CD4-positive, alpha-beta T cell (primary cell): ENCODE measurements around the gene SLIT1. TPM values are rescaled to one million over a fixed set of nuclear protein-coding genes. Genes with fewer than 3 reads are reported as not detected.

Experiments
- ATAC-seq: fragments of 200-7000 bp; cut with Tn5 transposase; one replicate; pipeline ENCODE4 v1.10.0; 2022; ENCODE audit warnings: mild to moderate bottlenecking; ENCODE audit not compliant: poor library complexity
- CTCF ChIA-PET: fragments of 350-600 bp; sonication (Branson Sonifier 250); formaldehyde crosslinking; loops from one replicate; lab custom pipeline; 2021; ENCODE audit warnings: antibody characterized with exemption, inconsistent platforms; lab: Charles Lee
- POLR2A ChIA-PET: fragments of 350-600 bp; sonication (Branson Sonifier 250); formaldehyde crosslinking; loops from one replicate; lab custom pipeline; 2021; ENCODE audit warnings: antibody characterized with exemption, inconsistent platforms; lab: Charles Lee
- DNase-seq, 14 experiments: peaks; one replicate each; pipeline ENCODE4 v3.0.0-alpha.2; 2013 to 2020; ENCODE audit warnings: mixed read lengths in 2 of 14
- H3K27ac ChIP-seq, 2 donors: one replicate each; pipeline versions ENCODE4 v1.5.1 to v1.7.0; 2013; ENCODE audit warnings: low read length in 2 of 2, low read depth in 1 of 2, mild to moderate bottlenecking in 1 of 2
- H3K27me3 ChIP-seq, 2 experiments: 1 replicate in 1 of 2; 2 replicates in 1 of 2; pipeline versions ENCODE4 v1.6.1 to v1.7.0; 2013; ENCODE audit warnings: low read length in 2 of 2, control low read depth in 1 of 2, mild to moderate bottlenecking in 1 of 2, moderate library complexity in 1 of 2; ENCODE audit not compliant: insufficient read depth in 2 of 2, control insufficient read depth in 1 of 2
- H3K36me3 ChIP-seq: one replicate; pipeline ENCODE4 v1.6.1; 2013; ENCODE audit warnings: low read length, control low read depth; ENCODE audit not compliant: insufficient read depth
- H3K4me1 ChIP-seq: one replicate; pipeline ENCODE4 v1.6.1; 2013; ENCODE audit warnings: low read length, control low read depth; ENCODE audit not compliant: insufficient read depth
- H3K4me3 ChIP-seq: one replicate; pipeline ENCODE4 v1.5.1; 2013; ENCODE audit warnings: mild to moderate bottlenecking, low read length, moderate library complexity
- H3K9me3 ChIP-seq, 2 experiments: 1 replicate in 1 of 2; 2 replicates in 1 of 2; pipeline versions ENCODE4 v1.6.1 to v1.7.0; 2013; ENCODE audit warnings: low read length in 2 of 2, mild to moderate bottlenecking in 2 of 2, control low read depth in 1 of 2, moderate library complexity in 1 of 2; ENCODE audit not compliant: control insufficient read depth in 1 of 2, insufficient read depth in 1 of 2
- H3K27ac Mint-ChIP-seq: one replicate; pipeline ENCODE4 v1.8.0; 2020; ENCODE audit warnings: mixed read lengths
- H3K27me3 Mint-ChIP-seq: one replicate; pipeline ENCODE4 v1.8.0; 2021; ENCODE audit warnings: mixed read lengths
- H3K36me3 Mint-ChIP-seq: one replicate; pipeline ENCODE4 v1.8.0; 2021; ENCODE audit warnings: low read depth, mixed read lengths
- H3K4me1 Mint-ChIP-seq: one replicate; pipeline ENCODE4 v1.8.0; 2021; ENCODE audit warnings: low read depth, mixed read lengths
- H3K4me3 Mint-ChIP-seq: one replicate; pipeline ENCODE4 v1.8.0; 2020; ENCODE audit warnings: mild to moderate bottlenecking, mixed read lengths
- H3K9me3 Mint-ChIP-seq: one replicate; pipeline ENCODE4 v1.8.0; 2020; ENCODE audit warnings: mixed read lengths
- CTCF ChIP-seq: fragments of 200-600 bp; IDR thresholded peaks from one replicate; pipeline ENCODE4 v1.8.0; 2022; ENCODE audit warnings: antibody characterized with exemption, mild to moderate bottlenecking
- intact Hi-C, 2 experiments: fragments of 100-400 bp; cut with DNase I in 1 of 2; cut with micrococcal nuclease in 1 of 2; formaldehyde crosslinking; loops; one replicate each; pipeline versions ENCODE4 v1.15.1 to v1.9.0; 2023 to 2025; cut with DNase I, micrococcal nuclease
- total RNA-seq, 174 experiments: library from RNA in 2 of 174; stranded (reverse) in 2 of 174; gene quantifications; one replicate each; pipeline ENCODE4 v1.2.3 and lab custom pipeline; 2021 to 2026

SLIT1 gene
- total RNA-seq, 2 experiments from 2014 or later: 0.30 to 0.39 TPM

GRCh38 chr10:97138846-97139245, 46.9 kb downstream of the SLIT1 start:
- H3K27ac ChIP-seq: no peak overlapping the region
- H3K4me1 ChIP-seq: no peaks in the 10 kb centered on the region
- no peaks in the 10 kb centered on the region for H3K9me3 Mint-ChIP-seq
- DNase-seq: no peak
- peaks cover 15% of the 10 kb centered on the region for H3K27me3 Mint-ChIP-seq
- H3K36me3 ChIP-seq: no peaks in the 10 kb centered on the region
- H3K4me1 Mint-ChIP-seq: no peaks in the 10 kb centered on the region
- ChIA-PET POLR2A (no interaction called here), CTCF (no interaction called here)
- no peak overlapping the region for H3K4me3 Mint-ChIP-seq
- no peak for ATAC-seq
- H3K27me3 ChIP-seq: peaks cover 2 to 7% of the 10 kb centered on the region in 2 experiments
- intact Hi-C loops: no loop called here
- H3K9me3 ChIP-seq: no peaks in the 10 kb centered on the region
- H3K27ac Mint-ChIP-seq: no peak overlapping the region
- no peak overlapping the region for H3K4me3 ChIP-seq
- no peaks in the 10 kb centered on the region for H3K36me3 Mint-ChIP-seq
- no peak for TF ChIP-seq CTCF

GRCh38 chr10:97138174-97138573, 47.6 kb downstream of the SLIT1 start:
- no peak overlapping the region for H3K27ac Mint-ChIP-seq
- intact Hi-C loops: no loop called here

GRCh38 chr10:97136756-97137155, 49.0 kb downstream of the SLIT1 start:
- intact Hi-C loops: no loop called here
- H3K27me3 ChIP-seq: peaks cover 2 to 7% of the 10 kb centered on the region in 2 experiments
- POLR2A ChIA-PET: no interaction called here
- Mint-ChIP-seq H3K27me3 (peaks cover 7% of the 10 kb centered on the region), H3K27ac (no peak overlapping the region), H3K36me3 (no peaks in the 10 kb centered on the region), H3K4me1 (no peaks in the 10 kb centered on the region), H3K9me3 (no peaks in the 10 kb centered on the region), H3K4me3 (no peak overlapping the region)
- ATAC-seq (no peak), DNase-seq (no peak)
- CTCF ChIA-PET: no interaction called here
- no peaks in the 10 kb centered on the region for H3K4me1 ChIP-seq
- H3K27ac ChIP-seq: no peak overlapping the region
- no peaks in the 10 kb centered on the region for H3K9me3 ChIP-seq
- H3K36me3 ChIP-seq: no peaks in the 10 kb centered on the region
- no peak for TF ChIP-seq CTCF
- no peak overlapping the region for H3K4me3 ChIP-seq

More at GRCh38 chr10:97138174-97138573, 47.6 kb downstream of the SLIT1 start:
- Mint-ChIP-seq H3K9me3 (no peaks in the 10 kb centered on the region), H3K4me1 (no peaks in the 10 kb centered on the region), H3K4me3 (no peak overlapping the region), H3K27me3 (peaks cover 15% of the 10 kb centered on the region), H3K36me3 (no peaks in the 10 kb centered on the region)
- no peak overlapping the region for H3K4me3 ChIP-seq
- H3K27me3 ChIP-seq: peaks cover 2 to 7% of the 10 kb centered on the region in 2 experiments
- H3K36me3 ChIP-seq: no peaks in the 10 kb centered on the region
- ChIA-PET POLR2A (no interaction called here), CTCF (interaction anchor here (0.7 kb wide), 1 partner anchor 65 kb away, joined by 5 read pairs; no protein-coding TSS in a partner anchor)
- TF ChIP-seq CTCF: no peak
- H3K9me3 ChIP-seq: no peaks in the 10 kb centered on the region
- ATAC-seq (no peak), DNase-seq (no peak)
- no peaks in the 10 kb centered on the region for H3K4me1 ChIP-seq
- no peak overlapping the region for H3K27ac ChIP-seq
